Measurements from ENCODE around the gene IL27RA.

DNA sequence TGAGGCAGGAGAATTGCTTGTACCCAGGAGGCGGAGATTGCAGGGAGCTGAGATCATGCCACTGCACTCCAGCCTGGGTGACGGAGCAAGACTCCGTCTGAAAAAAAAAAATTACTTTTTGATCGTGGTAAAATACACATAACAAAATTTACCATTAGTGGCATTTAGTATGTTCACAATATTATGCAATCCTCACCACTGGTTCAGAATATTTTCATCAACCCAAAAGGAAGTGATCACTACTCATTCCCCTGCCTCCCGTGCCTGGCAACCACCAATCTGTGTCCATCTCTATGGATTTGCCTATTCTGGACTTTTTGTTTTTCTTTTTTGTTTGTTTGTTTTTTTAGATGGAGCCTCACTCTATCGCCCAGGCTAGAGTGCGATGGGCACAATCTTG, 31.5 kb downstream of the IL27RA start:
- TF ChIP-seq, protein P1, sequence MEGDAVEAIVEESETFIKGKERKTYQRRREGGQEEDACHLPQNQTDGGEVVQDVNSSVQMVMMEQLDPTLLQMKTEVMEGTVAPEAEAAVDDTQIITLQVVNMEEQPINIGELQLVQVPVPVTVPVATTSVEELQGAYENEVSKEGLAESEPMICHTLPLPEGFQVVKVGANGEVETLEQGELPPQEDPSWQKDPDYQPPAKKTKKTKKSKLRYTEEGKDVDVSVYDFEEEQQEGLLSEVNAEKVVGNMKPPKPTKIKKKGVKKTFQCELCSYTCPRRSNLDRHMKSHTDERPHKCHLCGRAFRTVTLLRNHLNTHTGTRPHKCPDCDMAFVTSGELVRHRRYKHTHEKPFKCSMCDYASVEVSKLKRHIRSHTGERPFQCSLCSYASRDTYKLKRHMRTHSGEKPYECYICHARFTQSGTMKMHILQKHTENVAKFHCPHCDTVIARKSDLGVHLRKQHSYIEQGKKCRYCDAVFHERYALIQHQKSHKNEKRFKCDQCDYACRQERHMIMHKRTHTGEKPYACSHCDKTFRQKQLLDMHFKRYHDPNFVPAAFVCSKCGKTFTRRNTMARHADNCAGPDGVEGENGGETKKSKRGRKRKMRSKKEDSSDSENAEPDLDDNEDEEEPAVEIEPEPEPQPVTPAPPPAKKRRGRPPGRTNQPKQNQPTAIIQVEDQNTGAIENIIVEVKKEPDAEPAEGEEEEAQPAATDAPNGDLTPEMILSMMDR (conservative IDR thresholded peaks at IDR 0.05; ENCODE audit: low read length), result no peak
- no peak for TF ChIP-seq EZH2phosphoT487 (IDR thresholded peaks at IDR 0.05; ENCODE audit: borderline replicate concordance)
